Measurements from ENCODE around the gene PALM2AKAP2. TPM values are rescaled to one million over a fixed set of nuclear protein-coding genes. Genes with fewer than 3 reads are reported as not detected.

PALM2AKAP2 gene
- total and polyA plus RNA-seq, 9 of the 15 experiments (the other 6 are each of a cell fraction or from before 2014, with no cell fraction given), result not detected

DNA sequence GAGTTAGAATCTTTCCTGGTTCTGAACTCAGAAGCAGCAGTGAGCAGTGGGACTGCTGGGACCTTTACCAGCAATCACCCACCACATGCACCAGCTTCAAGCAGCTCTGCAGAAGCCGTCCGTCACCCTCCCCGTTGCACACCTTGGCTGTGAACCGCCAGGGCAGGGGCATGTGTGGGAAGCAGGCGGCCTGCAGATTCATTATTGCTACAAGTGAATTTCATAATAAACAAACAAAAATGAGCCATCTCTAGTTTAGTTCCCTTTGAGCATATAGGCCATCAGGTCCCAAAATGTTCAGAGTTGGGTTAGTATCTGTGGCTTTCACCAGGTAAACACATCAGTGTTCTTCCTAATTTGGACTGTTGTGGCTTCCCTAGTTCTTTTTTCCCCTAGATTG is 17.5 kb downstream of the PALM2AKAP2 start:
- Histone ChIP-seq H3K9ac (ENCODE audit: insufficient read depth in 1 of 2, low read depth in 2 of 2, low read length in 2 of 2) (no peak overlapping the region), H3K4me2 (ENCODE audit: insufficient read depth, low read length) (no peak overlapping the region), H3K4me3 (no peak overlapping the region), H3K9me3 (replicated peaks; ENCODE audit: control insufficient read depth, insufficient read depth, low read depth, low read length) (no peaks in the 10 kb centered on the region), H3K27ac (ENCODE audit: extremely low read depth, low read depth, low read length) (no peak overlapping the region), H3K27me3 (ENCODE audit: control insufficient read depth in 2 of 2, insufficient read depth in 2 of 2, low read length in 2 of 2) (no peaks in the 10 kb centered on the region), H3K4me1 (replicated peaks in 1 of 2; ENCODE audit: control insufficient read depth in 2 of 2, insufficient read depth in 2 of 2, low read length in 2 of 2) (no peaks in the 10 kb centered on the region), H3K79me2 (ENCODE audit: control insufficient read depth, insufficient read depth, low read length) (no peaks in the 10 kb centered on the region), H3K9me1 (ENCODE audit: control insufficient read depth, insufficient read depth, low read length) (no peaks in the 10 kb centered on the region), H4K20me1 (replicated peaks; ENCODE audit: control insufficient read depth, insufficient read depth, low read length) (no peaks in the 10 kb centered on the region), H3K36me3 (ENCODE audit: control insufficient read depth, insufficient read depth, low read length) (no peaks in the 10 kb centered on the region), H2AFZ (ENCODE audit: low read depth, low read length) (no peak overlapping the region)
- in situ Hi-C loops (cut with MboI) (no loop called here), intact Hi-C loops (cut with micrococcal nuclease) (no loop called here)
- POLR2A ChIA-PET, result interaction anchor here (0.6 kb wide), 1 partner anchor 367 kb away, joined by 3 read pairs; no protein-coding TSS in a partner anchor
- FAIRE-seq, result no peak
- no peak for ATAC-seq
- 0% methylated on average over 5 of the region's 5 CpGs for WGBS (ENCODE audit: insufficient coverage, low coverage, missing lambda C conversion rate)
- CTCF ChIA-PET (ENCODE audit: low intra/inter-chr PET ratio), result no interaction called here
- no TSS peak for BruUV-seq (replicated peaks)
- no peak for DNase-seq (ENCODE audit: extremely low read depth in 1 of 4, low spot score in 3 of 4)
- TF ChIP-seq, protein P1, sequence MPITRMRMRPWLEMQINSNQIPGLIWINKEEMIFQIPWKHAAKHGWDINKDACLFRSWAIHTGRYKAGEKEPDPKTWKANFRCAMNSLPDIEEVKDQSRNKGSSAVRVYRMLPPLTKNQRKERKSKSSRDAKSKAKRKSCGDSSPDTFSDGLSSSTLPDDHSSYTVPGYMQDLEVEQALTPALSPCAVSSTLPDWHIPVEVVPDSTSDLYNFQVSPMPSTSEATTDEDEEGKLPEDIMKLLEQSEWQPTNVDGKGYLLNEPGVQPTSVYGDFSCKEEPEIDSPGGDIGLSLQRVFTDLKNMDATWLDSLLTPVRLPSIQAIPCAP (CRISPR knock-in tag; IDR thresholded peaks at IDR 0.05; ENCODE audit: borderline replicate concordance), result no peak
- TF ChIP-seq, protein P2, sequence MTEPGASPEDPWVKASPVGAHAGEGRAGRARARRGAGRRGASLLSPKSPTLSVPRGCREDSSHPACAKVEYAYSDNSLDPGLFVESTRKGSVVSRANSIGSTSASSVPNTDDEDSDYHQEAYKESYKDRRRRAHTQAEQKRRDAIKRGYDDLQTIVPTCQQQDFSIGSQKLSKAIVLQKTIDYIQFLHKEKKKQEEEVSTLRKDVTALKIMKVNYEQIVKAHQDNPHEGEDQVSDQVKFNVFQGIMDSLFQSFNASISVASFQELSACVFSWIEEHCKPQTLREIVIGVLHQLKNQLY (CRISPR knock-in tag; conservative IDR thresholded peaks at IDR 0.05), result no peak
- TF ChIP-seq KDM4B (IDR thresholded peaks at IDR 0.05; ENCODE audit: borderline replicate concordance in 2 of 2, low read depth in 1 of 2) (no peak), CBFA2T2 (conservative IDR thresholded peaks at IDR 0.05) (no peak), ZBTB17 (CRISPR knock-in tag; IDR thresholded peaks at IDR 0.05) (no peak), NR1H2 (CRISPR knock-in tag; IDR thresholded peaks at IDR 0.05) (no peak), MYBL2 (IDR thresholded peaks at IDR 0.05; ENCODE audit: low read depth) (no peak), MYBL2 (CRISPR knock-in tag; IDR thresholded peaks at IDR 0.05; ENCODE audit: borderline replicate concordance) (no peak)
- TF ChIP-seq, protein P3, sequence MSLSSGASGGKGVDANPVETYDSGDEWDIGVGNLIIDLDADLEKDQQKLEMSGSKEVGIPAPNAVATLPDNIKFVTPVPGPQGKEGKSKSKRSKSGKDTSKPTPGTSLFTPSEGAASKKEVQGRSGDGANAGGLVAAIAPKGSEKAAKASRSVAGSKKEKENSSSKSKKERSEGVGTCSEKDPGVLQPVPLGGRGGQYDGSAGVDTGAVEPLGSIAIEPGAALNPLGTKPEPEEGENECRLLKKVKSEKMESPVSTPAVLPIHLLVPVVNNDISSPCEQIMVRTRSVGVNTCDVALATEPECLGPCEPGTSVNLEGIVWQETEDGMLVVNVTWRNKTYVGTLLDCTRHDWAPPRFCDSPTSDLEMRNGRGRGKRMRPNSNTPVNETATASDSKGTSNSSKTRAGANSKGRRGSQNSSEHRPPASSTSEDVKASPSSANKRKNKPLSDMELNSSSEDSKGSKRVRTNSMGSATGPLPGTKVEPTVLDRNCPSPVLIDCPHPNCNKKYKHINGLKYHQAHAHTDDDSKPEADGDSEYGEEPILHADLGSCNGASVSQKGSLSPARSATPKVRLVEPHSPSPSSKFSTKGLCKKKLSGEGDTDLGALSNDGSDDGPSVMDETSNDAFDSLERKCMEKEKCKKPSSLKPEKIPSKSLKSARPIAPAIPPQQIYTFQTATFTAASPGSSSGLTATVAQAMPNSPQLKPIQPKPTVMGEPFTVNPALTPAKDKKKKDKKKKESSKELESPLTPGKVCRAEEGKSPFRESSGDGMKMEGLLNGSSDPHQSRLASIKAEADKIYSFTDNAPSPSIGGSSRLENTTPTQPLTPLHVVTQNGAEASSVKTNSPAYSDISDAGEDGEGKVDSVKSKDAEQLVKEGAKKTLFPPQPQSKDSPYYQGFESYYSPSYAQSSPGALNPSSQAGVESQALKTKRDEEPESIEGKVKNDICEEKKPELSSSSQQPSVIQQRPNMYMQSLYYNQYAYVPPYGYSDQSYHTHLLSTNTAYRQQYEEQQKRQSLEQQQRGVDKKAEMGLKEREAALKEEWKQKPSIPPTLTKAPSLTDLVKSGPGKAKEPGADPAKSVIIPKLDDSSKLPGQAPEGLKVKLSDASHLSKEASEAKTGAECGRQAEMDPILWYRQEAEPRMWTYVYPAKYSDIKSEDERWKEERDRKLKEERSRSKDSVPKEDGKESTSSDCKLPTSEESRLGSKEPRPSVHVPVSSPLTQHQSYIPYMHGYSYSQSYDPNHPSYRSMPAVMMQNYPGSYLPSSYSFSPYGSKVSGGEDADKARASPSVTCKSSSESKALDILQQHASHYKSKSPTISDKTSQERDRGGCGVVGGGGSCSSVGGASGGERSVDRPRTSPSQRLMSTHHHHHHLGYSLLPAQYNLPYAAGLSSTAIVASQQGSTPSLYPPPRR (CRISPR knock-in tag; IDR thresholded peaks at IDR 0.05; ENCODE audit: borderline replicate concordance), result no peak
- TF ChIP-seq, protein P4, sequence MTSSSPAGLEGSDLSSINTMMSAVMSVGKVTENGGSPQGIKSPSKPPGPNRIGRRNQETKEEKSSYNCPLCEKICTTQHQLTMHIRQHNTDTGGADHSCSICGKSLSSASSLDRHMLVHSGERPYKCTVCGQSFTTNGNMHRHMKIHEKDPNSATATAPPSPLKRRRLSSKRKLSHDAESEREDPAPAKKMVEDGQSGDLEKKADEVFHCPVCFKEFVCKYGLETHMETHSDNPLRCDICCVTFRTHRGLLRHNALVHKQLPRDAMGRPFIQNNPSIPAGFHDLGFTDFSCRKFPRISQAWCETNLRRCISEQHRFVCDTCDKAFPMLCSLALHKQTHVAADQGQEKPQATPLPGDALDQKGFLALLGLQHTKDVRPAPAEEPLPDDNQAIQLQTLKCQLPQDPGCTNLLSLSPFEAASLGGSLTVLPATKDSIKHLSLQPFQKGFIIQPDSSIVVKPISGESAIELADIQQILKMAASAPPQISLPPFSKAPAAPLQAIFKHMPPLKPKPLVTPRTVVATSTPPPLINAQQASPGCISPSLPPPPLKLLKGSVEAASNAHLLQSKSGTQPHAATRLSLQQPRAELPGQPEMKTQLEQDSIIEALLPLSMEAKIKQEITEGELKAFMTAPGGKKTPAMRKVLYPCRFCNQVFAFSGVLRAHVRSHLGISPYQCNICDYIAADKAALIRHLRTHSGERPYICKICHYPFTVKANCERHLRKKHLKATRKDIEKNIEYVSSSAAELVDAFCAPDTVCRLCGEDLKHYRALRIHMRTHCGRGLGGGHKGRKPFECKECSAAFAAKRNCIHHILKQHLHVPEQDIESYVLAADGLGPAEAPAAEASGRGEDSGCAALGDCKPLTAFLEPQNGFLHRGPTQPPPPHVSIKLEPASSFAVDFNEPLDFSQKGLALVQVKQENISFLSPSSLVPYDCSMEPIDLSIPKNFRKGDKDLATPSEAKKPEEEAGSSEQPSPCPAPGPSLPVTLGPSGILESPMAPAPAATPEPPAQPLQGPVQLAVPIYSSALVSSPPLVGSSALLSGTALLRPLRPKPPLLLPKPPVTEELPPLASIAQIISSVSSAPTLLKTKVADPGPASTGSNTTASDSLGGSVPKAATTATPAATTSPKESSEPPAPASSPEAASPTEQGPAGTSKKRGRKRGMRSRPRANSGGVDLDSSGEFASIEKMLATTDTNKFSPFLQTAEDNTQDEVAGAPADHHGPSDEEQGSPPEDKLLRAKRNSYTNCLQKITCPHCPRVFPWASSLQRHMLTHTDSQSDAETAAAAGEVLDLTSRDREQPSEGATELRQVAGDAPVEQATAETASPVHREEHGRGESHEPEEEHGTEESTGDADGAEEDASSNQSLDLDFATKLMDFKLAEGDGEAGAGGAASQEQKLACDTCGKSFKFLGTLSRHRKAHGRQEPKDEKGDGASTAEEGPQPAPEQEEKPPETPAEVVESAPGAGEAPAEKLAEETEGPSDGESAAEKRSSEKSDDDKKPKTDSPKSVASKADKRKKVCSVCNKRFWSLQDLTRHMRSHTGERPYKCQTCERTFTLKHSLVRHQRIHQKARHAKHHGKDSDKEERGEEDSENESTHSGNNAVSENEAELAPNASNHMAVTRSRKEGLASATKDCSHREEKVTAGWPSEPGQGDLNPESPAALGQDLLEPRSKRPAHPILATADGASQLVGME (CRISPR knock-in tag; IDR thresholded peaks at IDR 0.05), result no peak

All from K562 (cell line).